Mesendoderm (in vitro differentiated cells): ENCODE measurements around the gene PRSS56.
A peak's percentile ranks its signal among the peaks of the same experiment; 100 is the strongest.

Experiments used
- DNase-seq: peaks from one replicate; pipeline ENCODE4 v3.0.0; 2013
- H2AK5ac ChIP-seq: 2 replicates; pipeline ENCODE4 v1.6.1; 2013; ENCODE audit warnings: low read length, inconsistent platforms
- H2BK120ac ChIP-seq: 2 replicates; pipeline ENCODE4 v1.6.1; 2013; ENCODE audit warnings: low read depth, mild to moderate bottlenecking, low read length, moderate library complexity, mixed read lengths
- H2BK15ac ChIP-seq: replicated peaks from 2 replicates; pipeline ENCODE4 v1.6.1; 2013; ENCODE audit warnings: low read depth, mild to moderate bottlenecking, moderate library complexity
- H2BK5ac ChIP-seq: 2 replicates; pipeline ENCODE4 v1.6.1; 2013; ENCODE audit warnings: low read length, inconsistent platforms
- H3K18ac ChIP-seq: 2 replicates; pipeline ENCODE4 v1.6.1; 2013; ENCODE audit warnings: mild to moderate bottlenecking, low read length, mixed read lengths
- H3K23ac ChIP-seq: one replicate; pipeline ENCODE4 v1.6.1; 2013; ENCODE audit warnings: low read length
- H3K27ac ChIP-seq: 2 replicates; pipeline ENCODE4 v1.5.1; 2013; ENCODE audit warnings: low read depth, mild to moderate bottlenecking, inconsistent platforms, low read length, moderate library complexity
- H3K27me3 ChIP-seq: 2 replicates; pipeline ENCODE4 v1.6.1; 2013; ENCODE audit warnings: low read length, control low read depth, mild to moderate bottlenecking, inconsistent platforms; ENCODE audit not compliant: insufficient read depth, poor library complexity
- H3K36me3 ChIP-seq: 2 replicates; pipeline ENCODE4 v1.6.1; 2013; ENCODE audit warnings: low read length, inconsistent platforms; ENCODE audit not compliant: control insufficient read depth, insufficient read depth
- H3K4ac ChIP-seq: one replicate; pipeline ENCODE4 v1.6.1; 2013; ENCODE audit warnings: low read depth, mild to moderate bottlenecking, low read length, moderate library complexity
- H3K4me1 ChIP-seq: 2 replicates; pipeline ENCODE4 v1.6.1; 2013; ENCODE audit warnings: low read depth, low read length, inconsistent platforms; ENCODE audit not compliant: control insufficient read depth
- H3K4me2 ChIP-seq: 2 replicates; pipeline ENCODE4 v1.6.1; 2013; ENCODE audit warnings: low read length
- H3K4me3 ChIP-seq: 2 replicates; pipeline ENCODE4 v1.5.1; 2013; ENCODE audit warnings: mild to moderate bottlenecking, low read length
- H3K56ac ChIP-seq: one replicate; pipeline ENCODE4 v1.6.1; 2013; ENCODE audit warnings: low read length
- H3K79me1 ChIP-seq: 2 replicates; pipeline ENCODE4 v1.6.1; 2013; ENCODE audit warnings: low read length, inconsistent platforms
- H3K79me2 ChIP-seq: 2 replicates; pipeline ENCODE4 v1.6.1; 2013; ENCODE audit warnings: mild to moderate bottlenecking, low read length; ENCODE audit not compliant: control insufficient read depth, insufficient read depth
- H3K9ac ChIP-seq: 2 replicates; pipeline ENCODE4 v1.6.1; 2013; ENCODE audit warnings: low read length, inconsistent platforms
- H4K5ac ChIP-seq: one replicate; pipeline ENCODE4 v1.6.1; 2013; ENCODE audit warnings: low read length
- H4K8ac ChIP-seq: one replicate; pipeline ENCODE4 v1.6.1; 2013; ENCODE audit warnings: low read depth, mild to moderate bottlenecking, control low read depth, low read length, moderate library complexity
- WGBS: extraction: QIAGEN DNeasy Blood & Tissue Kit; methylation state at CpG from one replicate; pipeline ENCODE4 v1.1.7; 2013; ENCODE audit warnings: low lambda C conversion rate, missing lambda C conversion rate; ENCODE audit not compliant: insufficient coverage; ENCODE audit errors: extremely low coverage; 5-methylcytosine and 5-hydroxymethylcytosine counted together

Gene PRSS56

GRCh38 chr2:232512602-232513001, 7.6 kb upstream of the PRSS56 start:
- Histone ChIP-seq H4K5ac (no peak overlapping the region), H3K4me2 (no peak overlapping the region), H3K36me3 (no peaks in the 10 kb centered on the region), H2BK15ac (no peak overlapping the region), H3K79me2 (no peaks in the 10 kb centered on the region), H3K27me3 (no peaks in the 10 kb centered on the region), H3K18ac (no peak overlapping the region), H3K79me1 (no peaks in the 10 kb centered on the region), H3K4me1 (no peaks in the 10 kb centered on the region), H3K27ac (no peak overlapping the region), H3K9ac (no peak overlapping the region), H3K4ac (no peak overlapping the region), H3K23ac (no peak overlapping the region), H3K4me3 (no peak overlapping the region), H2AK5ac (no peak overlapping the region), H2BK120ac (no peak overlapping the region), H3K56ac (no peak overlapping the region), H2BK5ac (no peak overlapping the region), H4K8ac (no peak overlapping the region)
- no CpG with 5 or more reads among the region's 10 CpGs for WGBS
- no peak for DNase-seq

- Histone ChIP-seq H4K8ac (no peak overlapping the region), H3K56ac (no peak overlapping the region), H3K9ac (no peak overlapping the region), H3K27me3 (no peaks in the 10 kb centered on the region), H2AK5ac (no peak overlapping the region), H2BK5ac (no peak overlapping the region), H3K18ac (no peak overlapping the region), H3K36me3 (no peaks in the 10 kb centered on the region), H3K4ac (no peak overlapping the region), H3K4me3 (no peak overlapping the region), H3K27ac (no peak overlapping the region), H3K23ac (no peak overlapping the region), H3K4me2 (no peak overlapping the region), H3K79me1 (no peaks in the 10 kb centered on the region), H2BK15ac (no peak overlapping the region), H2BK120ac (no peak overlapping the region), H3K79me2 (no peaks in the 10 kb centered on the region), H4K5ac (no peak overlapping the region), H3K4me1 (no peaks in the 10 kb centered on the region)
- DNase-seq = no peak
- WGBS = no CpG with 5 or more reads among the region's 5 CpGs
Observed at GRCh38 chr2:232513353-232513752, 6.8 kb upstream of the PRSS56 start.

GRCh38 chr2:232515639-232516038, 4.5 kb upstream of the PRSS56 start:
- no peak overlapping the region for H3K56ac ChIP-seq
- no peaks in the 10 kb centered on the region for H3K79me2 ChIP-seq
- no peak overlapping the region for H2BK5ac ChIP-seq
- no peak overlapping the region for H2BK120ac ChIP-seq
- H3K4me2 ChIP-seq = no peak overlapping the region
- no peak overlapping the region for H3K18ac ChIP-seq
- H4K8ac ChIP-seq = no peak overlapping the region
- H3K4ac ChIP-seq = no peak overlapping the region
- H3K4me1 ChIP-seq = no peaks in the 10 kb centered on the region
- WGBS = no CpG with 5 or more reads among the region's 7 CpGs
- no peak overlapping the region for H3K9ac ChIP-seq
- no peak for DNase-seq
- no peaks in the 10 kb centered on the region for H3K79me1 ChIP-seq
- no peak overlapping the region for H2AK5ac ChIP-seq
- H3K4me3 ChIP-seq = no peak overlapping the region
- H3K27ac ChIP-seq = no peak overlapping the region
- no peaks in the 10 kb centered on the region for H3K27me3 ChIP-seq
- H2BK15ac ChIP-seq = no peak overlapping the region
- H4K5ac ChIP-seq = no peak overlapping the region
- no peaks in the 10 kb centered on the region for H3K36me3 ChIP-seq
- H3K23ac ChIP-seq = no peak overlapping the region

- Histone ChIP-seq H3K79me2 (no peaks in the 10 kb centered on the region), H3K56ac (no peak overlapping the region), H3K4ac (no peak overlapping the region), H4K5ac (no peak overlapping the region), H3K27ac (no peak overlapping the region), H3K18ac (no peak overlapping the region), H3K4me1 (no peaks in the 10 kb centered on the region), H3K4me2 (no peak overlapping the region), H3K9ac (no peak overlapping the region), H3K79me1 (no peaks in the 10 kb centered on the region), H2AK5ac (no peak overlapping the region), H3K23ac (no peak overlapping the region), H2BK120ac (no peak overlapping the region), H4K8ac (no peak overlapping the region), H2BK5ac (no peak overlapping the region), H3K36me3 (no peaks in the 10 kb centered on the region), H3K4me3 (no peak overlapping the region), H2BK15ac (no peak overlapping the region), H3K27me3 (no peaks in the 10 kb centered on the region)
- WGBS = no CpG with 5 or more reads among the region's 3 CpGs
- no peak for DNase-seq
Observed at GRCh38 chr2:232516551-232516950, 3.6 kb upstream of the PRSS56 start.

GRCh38 chr2:232518844-232519243, 1.3 kb upstream of the PRSS56 start:
- H3K27ac ChIP-seq = no peak overlapping the region
- H2BK15ac ChIP-seq = no peak overlapping the region
- WGBS = no CpG with 5 or more reads among the region's 6 CpGs
- H3K27me3 ChIP-seq = peaks cover 16% of the 10 kb centered on the region
- H4K5ac ChIP-seq = no peak overlapping the region
- no peak overlapping the region for H4K8ac ChIP-seq
- no peak overlapping the region for H3K4me2 ChIP-seq
- no peak overlapping the region for H3K4ac ChIP-seq
- peak; percentile 44 for DNase-seq
- no peak overlapping the region for H3K4me3 ChIP-seq
- H2BK120ac ChIP-seq = no peak overlapping the region
- no peaks in the 10 kb centered on the region for H3K36me3 ChIP-seq
- H2AK5ac ChIP-seq = no peak overlapping the region
- no peaks in the 10 kb centered on the region for H3K79me1 ChIP-seq
- no peak overlapping the region for H3K9ac ChIP-seq
- no peak overlapping the region for H3K23ac ChIP-seq
- H2BK5ac ChIP-seq = no peak overlapping the region
- H3K56ac ChIP-seq = no peak overlapping the region
- H3K79me2 ChIP-seq = no peaks in the 10 kb centered on the region
- no peak overlapping the region for H3K18ac ChIP-seq
- H3K4me1 ChIP-seq = no peaks in the 10 kb centered on the region

GRCh38 chr2:232520489-232520888, 301 bp downstream of the PRSS56 start:
- Histone ChIP-seq H3K9ac (no peak overlapping the region), H3K79me2 (no peaks in the 10 kb centered on the region), H3K36me3 (no peaks in the 10 kb centered on the region), H3K23ac (no peak overlapping the region), H2AK5ac (no peak overlapping the region), H3K18ac (no peak overlapping the region), H2BK15ac (no peak overlapping the region), H3K4me3 (no peak overlapping the region), H3K56ac (no peak overlapping the region), H3K4me1 (no peaks in the 10 kb centered on the region), H2BK5ac (no peak overlapping the region), H4K8ac (no peak overlapping the region), H4K5ac (no peak overlapping the region), H3K27ac (no peak overlapping the region), H3K79me1 (no peaks in the 10 kb centered on the region), H3K4ac (no peak overlapping the region), H2BK120ac (no peak overlapping the region), H3K4me2 (no peak overlapping the region), H3K27me3 (peaks cover 17% of the 10 kb centered on the region)
- DNase-seq = no peak
- no CpG with 5 or more reads among the region's 15 CpGs for WGBS
